HG03558 (cell line): ENCODE results near the gene ACTL8.

Source experiments
- ATAC-seq: cut with Tn5 transposase; IDR thresholded peaks from one replicate; pipeline ENCODE4 v1.9.1; 2021; ENCODE audit warnings: moderate number of reproducible peaks; ENCODE audit not compliant: unreplicated experiment; ENCODE audit errors: extremely low read depth

The ACTL8 gene

DNA sequence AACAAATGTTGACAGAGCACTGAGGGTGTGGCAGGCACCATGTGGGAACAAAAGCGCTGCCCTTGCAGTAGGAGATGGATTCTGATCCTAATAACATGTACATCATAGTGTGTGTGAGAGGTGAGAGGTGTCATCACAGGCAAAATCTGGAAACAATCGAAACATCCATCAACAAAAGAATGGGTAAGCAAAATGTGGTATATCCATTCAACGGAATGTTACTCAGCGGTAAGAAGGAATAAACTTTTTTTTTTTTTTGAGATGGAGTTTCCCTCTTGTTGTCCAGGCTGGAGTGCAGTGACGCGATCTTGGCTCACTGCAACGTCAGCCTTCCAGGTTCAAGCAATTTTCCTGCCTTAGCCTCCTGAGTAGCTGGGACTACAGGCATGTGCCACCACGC, 112.3 kb downstream of the ACTL8 start:
- no peak for ATAC-seq

DNA sequence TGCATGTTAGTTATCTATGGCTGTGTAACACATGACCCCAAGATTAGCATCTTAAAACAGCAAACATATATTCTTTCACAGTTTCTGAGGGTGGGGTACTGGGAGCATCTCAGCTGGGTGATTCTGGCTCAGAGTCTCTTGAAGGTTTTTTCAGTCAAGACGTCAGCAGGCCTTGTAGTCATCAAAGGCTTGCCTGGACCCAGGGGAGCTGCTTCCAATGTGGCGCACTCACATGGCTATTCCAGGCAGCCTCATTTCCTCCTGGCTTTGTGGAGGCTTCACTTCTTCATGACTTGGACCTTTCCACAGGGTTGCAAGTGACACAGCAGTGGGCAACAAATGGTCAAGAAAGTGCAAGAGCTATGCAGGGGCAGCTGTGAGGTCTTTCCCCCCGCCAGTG, 114.7 kb downstream of the ACTL8 start:
- no peak for ATAC-seq

DNA sequence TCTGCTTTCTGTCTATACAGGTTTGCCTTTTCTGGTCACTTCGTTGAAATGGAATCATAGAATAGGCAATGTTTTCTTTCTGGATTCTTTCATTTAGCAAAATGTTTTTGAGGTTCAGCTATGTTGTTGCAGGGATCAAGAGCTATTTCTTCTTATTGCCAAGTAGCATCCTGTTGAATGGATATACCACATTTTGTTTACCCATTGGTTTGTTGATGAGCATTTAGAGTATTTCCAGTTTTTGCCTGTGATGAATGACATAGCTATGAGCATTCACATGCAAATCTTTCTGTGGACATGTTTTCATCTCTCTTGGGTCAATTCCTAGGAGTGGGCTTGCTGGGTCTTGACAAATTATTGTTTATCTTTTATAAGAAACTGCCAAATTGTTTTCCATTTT, 115.5 kb downstream of the ACTL8 start:
- no peak for ATAC-seq

DNA sequence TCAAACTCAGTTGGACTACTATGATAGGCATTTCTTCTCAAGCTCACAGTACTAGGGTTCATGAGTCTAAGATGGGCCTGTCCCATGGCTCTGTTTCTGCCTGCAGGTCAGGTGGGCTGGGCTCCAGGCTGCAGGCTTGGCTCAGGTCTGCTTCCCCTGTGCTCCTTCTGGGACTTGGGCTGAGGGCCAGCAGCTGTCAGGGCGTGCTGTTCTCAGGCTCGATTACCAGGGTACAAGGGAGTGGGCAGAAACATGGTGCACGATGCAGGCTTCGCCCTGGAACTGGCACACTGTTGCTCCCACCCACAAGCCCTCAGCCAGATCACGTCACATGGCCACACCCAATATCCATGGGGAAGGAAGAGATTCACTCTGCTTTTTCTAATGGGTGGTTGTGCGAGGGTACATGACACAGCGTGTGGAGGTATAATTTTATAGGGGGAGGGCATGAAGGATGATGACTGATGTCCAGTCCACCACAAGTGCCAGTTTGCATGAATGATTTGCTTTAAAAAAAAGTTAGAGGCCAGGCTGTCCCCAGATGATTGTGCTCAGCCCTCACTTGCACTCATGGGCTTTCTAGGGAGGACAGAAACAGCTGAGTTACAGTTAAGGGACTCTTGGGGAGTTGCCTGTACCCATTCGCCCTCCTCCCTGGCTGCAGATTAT, 118.0 kb downstream of the ACTL8 start:
- no peak for ATAC-seq

DNA sequence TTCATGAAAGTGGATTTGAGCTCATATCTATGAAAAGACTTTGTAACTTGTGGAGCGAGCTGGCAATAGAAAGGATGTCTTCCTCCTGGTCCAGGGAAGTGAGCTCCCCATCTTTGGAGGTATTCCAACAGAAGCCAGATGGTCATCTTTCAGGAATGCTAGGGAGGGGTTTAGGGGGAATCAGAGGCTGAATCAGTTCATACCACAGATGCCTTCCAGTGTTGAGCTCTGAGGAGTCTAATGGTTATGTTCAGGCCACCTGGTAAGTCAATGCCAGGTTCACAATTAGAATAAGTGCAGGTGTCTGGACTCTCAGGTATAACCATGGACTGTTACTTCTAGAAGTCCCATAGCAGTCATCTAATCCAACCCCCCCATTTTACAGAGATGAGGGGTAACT, 119.1 kb downstream of the ACTL8 start:
- ATAC-seq, result no peak

DNA sequence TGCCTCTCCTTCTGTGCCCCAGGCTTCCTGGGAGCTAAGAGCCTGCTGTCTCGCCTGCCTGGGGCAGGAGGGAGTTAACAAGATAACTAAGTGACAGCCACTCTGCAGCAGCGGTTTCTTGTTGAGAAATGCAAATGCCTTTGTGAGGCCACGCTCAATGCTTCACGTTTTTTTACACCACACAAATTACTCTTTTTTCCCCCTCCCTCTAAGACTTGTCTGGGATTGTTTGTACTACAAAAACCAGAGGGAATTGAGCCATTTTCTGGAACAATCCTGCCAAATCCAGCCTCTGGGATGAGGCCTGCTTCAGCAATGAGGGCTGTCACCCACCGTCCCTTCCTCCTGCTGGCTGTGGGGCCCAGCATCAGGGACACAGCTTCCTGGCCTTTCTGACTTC, 119.6 kb downstream of the ACTL8 start:
- no peak for ATAC-seq

DNA sequence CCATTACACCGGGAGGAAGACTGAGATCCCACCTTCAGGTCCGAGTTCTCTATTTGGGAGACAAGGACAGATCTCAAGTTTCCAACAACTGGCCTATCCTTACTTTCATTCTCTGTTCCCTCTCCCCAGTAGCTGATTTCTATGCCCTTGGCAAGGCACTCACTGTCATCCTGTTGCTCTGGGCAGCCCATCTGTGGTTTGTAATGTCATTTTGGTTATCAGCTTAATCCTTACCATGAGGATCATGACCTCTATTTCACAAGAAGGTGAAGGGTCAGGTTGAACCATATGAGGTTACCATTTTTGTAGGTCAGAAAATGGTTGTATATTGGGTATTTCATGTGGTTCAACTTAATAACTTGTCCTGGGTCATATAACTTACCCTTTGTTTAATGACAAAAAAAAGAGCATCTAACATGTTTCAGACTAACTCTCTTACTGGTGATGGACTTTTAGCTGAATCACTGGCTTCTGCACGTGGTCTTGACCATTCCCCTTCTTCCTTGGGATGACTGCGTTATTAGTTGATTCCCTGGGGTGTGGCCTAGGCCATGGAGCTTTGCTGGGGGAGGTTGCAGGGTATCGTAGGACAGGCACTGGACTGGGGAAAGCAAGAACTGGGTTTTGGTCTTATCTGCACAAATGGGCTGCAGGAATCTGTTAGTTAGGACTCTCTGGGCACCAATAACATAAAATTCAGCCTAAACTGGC, 120.2 kb downstream of the ACTL8 start:
- no peak for ATAC-seq

DNA sequence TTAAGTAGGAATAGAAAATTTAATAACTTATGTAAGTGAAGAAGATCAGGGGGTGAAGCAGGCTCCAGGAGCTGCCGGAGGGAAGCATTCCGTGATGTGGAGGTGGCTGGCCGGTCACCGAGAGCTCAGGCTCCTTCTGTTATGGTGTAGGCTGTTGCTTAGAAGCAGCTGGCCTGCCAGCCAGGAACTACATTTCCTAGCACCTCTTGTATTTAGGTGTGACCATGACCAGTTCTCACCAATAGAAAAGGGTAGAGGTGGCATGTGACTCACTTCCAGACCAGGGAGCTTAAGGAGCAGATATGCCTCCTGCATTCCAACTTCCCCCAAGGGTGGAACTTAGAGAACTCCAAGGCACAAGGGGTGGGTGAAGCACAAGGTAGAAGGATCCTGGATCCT, 120.7 kb downstream of the ACTL8 start:
- ATAC-seq, result no peak
